COLO668 (cell line): Measurements from ENCODE around the gene ALPK3.
"Not testable (repeated sequence)": the region's sequence is repeated elsewhere in the genome, so short reads cannot be mapped to it uniquely, and the experiment has no call there.

Experiments used
- DNase-seq: peaks from one replicate; lab custom pipeline; 2025; ENCODE audit not compliant: unreplicated experiment; lab: John Stamatoyannopoulos, UW

ALPK3 gene

DNA sequence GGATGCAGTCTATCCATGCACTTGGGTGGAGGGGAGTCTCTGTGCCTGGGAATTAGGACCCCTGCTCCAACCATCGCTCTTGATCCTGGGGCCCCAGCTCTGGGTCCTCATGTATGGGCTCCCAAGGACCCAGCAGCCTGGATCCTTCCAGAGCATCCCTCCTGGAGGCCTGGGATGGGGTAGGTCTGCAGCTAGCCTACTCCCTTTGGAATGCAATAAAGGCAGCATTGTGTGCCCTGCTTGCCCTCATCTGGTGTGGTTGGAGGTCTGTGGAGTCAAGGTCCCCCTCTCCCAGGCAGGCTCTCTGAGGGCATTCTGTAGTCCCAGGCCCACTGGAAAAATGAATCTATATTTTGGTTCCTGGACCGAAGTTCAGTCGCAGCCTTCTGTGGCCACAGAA is 52.4 kb downstream of the ALPK3 start:
- no peak for DNase-seq

DNA sequence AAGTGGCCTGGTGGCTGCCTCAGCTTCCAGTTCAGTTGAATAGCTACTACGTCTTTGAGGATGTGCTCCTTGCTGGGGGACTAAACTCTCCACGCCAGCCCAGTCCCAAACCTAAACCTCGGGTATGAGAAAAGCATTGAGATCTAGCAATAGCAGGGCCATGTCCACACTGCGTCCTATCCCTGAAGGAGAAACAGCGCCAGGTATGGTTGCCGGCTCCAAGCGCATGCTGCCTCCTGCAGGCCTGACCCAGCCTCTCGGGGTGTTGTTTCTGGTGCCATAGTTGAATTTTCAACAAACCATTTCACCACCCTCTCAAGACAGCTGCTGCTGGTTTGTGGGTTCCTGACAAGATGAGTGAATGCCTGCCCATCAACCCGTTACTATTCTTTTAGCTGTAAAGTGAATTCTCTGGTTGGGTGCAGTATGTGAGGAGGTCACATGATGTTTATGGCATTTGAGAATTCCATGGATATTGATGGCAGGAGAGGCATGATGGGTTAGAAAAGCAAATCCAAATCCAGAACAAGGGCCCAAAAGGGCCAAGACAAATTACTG is 54.4 kb downstream of the ALPK3 start:
- no peak for DNase-seq

DNA sequence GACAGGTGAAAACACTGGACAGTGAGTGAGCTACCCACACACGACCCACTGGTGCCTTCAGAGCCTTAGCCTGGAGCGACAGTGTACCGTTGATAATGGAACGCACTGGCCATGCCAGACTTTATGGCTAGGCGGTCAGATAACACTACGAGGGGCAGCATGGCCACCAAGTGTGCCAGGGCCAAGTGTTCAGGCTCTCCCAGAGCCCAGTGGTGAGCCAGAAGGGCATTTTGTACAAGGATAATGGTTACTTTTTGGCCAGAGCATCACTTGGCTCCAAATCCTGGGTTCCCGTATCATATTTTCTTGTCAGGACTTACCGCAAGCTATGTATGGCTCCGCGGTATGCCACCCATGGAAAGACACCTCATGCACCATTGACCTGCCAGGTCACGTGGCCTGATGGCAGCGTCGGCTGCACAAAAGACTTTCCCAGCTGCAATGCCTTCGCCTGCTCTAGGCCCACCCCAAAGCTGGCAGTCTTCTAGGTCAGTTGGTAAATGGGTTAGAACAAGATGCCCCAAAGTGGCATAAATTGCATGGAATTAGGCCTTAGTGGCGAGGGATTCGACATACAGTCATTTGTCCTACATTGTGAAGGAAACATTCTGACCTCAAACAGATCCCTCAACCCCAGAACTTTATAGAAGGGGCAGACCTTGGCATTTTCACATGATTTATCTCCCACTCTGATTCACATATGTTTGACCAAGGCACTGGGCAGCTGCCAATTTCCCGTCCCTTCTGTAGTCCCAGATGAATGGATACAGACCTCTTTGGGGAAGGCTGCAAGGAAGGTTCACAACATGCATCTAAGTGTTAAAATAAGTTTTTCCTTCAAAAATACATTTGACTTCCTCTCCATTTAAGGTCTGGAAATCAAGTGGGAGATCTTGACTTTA is 55.1 kb downstream of the ALPK3 start:
- no peak for DNase-seq

DNA sequence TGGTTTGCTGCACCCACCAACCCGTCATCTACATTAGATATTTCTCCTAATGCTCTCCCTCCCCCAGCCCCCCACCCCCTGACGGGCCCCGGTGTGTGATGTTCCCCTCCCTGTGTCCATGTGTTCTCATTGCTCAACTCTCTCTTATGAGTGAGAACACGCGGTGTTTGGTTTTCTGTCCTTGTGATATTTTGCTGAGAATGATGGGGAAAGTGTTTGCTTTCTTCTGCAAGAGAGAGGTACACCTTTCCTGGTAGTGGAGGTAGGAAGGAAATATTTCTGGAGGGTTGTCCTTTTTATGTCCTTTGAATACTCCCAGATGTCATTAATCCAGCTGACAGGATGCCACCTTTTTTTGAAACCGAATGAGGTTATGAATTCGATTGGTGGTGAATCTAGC is 56.8 kb downstream of the ALPK3 start:
- DNase-seq = no peak

- no peak for DNase-seq
Measured at GRCh38 chr15:84874981-84875699, 58.0 kb downstream of the ALPK3 start.

- no peak for DNase-seq
Measured at GRCh38 chr15:84876269-84876668, 59.1 kb downstream of the ALPK3 start.

DNA sequence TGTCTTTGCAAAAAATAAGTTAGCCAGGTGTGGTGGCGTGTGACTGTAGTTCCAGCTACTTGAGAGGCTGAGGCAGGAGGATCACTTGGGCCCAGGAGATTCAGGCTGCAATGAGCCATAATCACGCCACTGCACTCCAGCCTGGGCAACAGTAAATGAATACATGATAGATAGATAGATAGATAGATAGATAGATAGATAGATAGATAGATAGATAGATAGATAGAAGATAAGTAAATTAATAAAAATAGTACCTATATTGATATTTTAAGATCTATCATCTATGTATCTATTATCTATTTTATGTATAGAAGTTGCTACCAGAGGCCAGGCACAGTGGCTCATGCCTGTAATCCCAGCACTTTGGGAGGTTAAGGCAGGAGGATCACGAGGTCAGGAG is 60.5 kb downstream of the ALPK3 start:
- DNase-seq = not testable (repeated sequence)

- peak; percentile 53 for DNase-seq
Measured at GRCh38 chr15:84878504-84878903, 61.3 kb downstream of the ALPK3 start.

GRCh38 chr15:84879088-84879780 is 62.1 kb downstream of the ALPK3 start:
- DNase-seq = peak; percentile 12

GRCh38 chr15:84880007-84880406 is 62.9 kb downstream of the ALPK3 start:
- DNase-seq = no peak

- no peak for DNase-seq
Measured at GRCh38 chr15:84880822-84881519, 63.8 kb downstream of the ALPK3 start.

- no peak for DNase-seq
Measured at GRCh38 chr15:84881520-84881830, 64.3 kb downstream of the ALPK3 start.

DNA sequence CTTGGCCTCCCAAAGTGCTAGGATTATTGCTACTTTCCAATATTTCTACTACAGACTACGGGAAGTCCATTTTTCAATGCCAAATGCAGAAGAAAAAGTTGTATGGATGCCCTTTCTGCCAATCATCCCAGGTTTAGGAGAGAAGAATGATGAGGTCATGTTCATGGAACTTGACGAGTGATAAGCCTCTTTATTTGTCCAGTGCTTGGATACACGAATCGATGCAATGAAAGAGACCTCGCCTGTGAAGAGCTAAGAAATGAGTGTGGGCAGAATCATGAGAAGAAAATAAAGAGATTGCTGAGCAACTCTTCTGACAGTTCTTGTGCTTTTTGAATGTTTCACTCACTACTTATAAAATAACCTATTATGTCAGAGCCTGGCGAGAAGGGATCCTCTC is 66.3 kb downstream of the ALPK3 start:
- no peak for DNase-seq

GRCh38 chr15:84883916-84884781 is 67.0 kb downstream of the ALPK3 start, which contains the start of gene SLC28A1:
Gene SLC28A1 (plus strand): TSS chr15:84884662. CDS start chr15:84887761, 3,099 bp downstream.
- DNase-seq = no peak

DNA sequence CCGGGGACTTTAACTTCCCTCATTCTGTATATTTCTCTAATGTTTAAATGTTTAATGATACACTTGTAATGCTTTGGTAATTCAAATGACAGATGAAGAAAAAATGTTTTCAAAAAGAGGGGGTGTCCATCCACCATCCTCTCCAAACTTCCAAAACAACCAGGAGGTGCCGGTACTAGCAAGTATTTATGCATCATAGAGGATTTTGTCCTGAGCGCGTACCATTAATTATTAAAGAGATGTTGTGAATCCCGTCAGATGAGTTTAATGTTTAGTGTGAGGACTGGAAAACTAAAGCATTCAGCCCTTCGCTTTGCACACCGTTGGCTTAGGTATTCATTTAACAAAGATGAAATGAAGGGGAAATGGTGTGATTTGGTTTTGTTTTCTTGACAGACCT is 68.6 kb downstream of the ALPK3 start:
- DNase-seq = no peak

GRCh38 chr15:84886211-84886983 is 69.2 kb downstream of the ALPK3 start:
- DNase-seq = no peak

DNA sequence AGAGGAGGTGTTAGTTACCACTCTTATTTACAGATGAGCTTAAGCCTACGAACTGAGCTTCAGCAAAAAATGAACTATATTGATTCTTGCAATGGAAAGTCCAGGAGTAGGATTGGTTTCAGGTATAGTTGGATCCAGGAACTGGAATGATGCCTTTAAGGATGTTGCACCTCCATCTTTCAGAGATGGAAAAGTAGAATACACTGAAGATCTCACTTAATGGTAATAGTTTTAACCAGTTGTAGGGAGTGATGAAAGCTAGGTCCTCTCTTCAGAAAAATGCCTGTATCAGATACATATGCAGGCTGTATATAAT is 69.8 kb downstream of the ALPK3 start:
- no peak for DNase-seq

DNA sequence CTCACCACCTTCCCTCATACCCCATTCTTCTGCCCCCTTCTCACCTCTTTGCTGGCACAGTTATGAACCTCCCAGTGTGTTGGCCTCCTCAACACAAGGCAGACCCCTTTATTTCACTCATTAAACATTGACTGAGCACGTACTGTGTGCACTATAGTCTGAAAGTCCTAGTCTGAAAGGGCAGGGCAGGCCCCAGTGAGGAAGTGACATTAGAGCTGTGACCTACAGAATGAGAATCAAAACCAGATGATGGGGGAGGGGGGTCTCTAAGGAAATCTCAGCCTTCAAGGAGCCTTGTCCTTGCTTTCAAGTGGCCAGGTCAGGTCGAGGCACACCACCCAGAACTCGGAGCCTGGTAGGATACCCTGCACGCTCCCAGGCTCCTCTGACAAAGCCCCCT is 70.8 kb downstream of the ALPK3 start:
- DNase-seq = no peak

DNA sequence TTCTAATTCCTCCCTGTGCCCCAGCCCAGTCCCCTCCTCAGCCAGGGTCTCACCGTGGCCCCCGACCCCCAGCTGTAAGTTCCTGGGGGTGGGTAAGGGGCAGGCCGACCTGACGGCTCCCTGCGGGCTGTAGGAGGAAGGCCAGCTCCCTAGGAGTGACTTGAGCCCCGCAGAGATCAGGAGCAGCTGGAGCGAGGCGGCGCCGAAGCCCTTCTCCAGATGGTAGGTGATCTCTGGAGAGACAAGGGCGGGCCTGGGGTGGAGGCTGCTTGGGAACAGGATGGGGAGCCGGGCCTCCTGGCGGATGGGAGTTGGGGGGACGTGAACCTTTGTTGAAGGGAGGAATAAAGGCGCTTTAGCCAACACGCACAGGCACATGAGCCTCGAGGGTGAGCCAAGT is 71.5 kb downstream of the ALPK3 start:
- DNase-seq = no peak
